MM.1S (cell line): ENCODE results near the gene SLC49A4.

Experiments used
- DNase-seq: peaks from one replicate; pipeline ENCODE4 v3.0.0-alpha.2; 2015
- H2AFZ ChIP-seq: fragments of 300-600 bp; sonication (generic); 2 replicates; pipeline ENCODE4 v1.6.0; 2016; ENCODE audit warnings: antibody characterized with exemption, low read length
- H3F3A ChIP-seq: fragments of 300-600 bp; sonication (generic); 2 replicates; pipeline ENCODE4 v1.6.1; 2016; ENCODE audit warnings: mild to moderate bottlenecking, antibody characterized with exemption, low read length, moderate library complexity, mixed read lengths; ENCODE audit not compliant: insufficient read depth
- H3K27ac ChIP-seq: fragments of 300-600 bp; sonication (generic); 2 replicates; pipeline ENCODE4 v1.5.1; 2016; ENCODE audit warnings: mild to moderate bottlenecking, low read length
- H3K27me3 ChIP-seq: fragments of 300-600 bp; sonication (generic); replicated peaks from 2 replicates; pipeline ENCODE4 v1.6.0; 2016; ENCODE audit warnings: low read length; ENCODE audit not compliant: insufficient read depth
- H3K36me3 ChIP-seq: fragments of 300-600 bp; sonication (generic); replicated peaks from 2 replicates; pipeline ENCODE4 v1.6.1; 2016; ENCODE audit warnings: mild to moderate bottlenecking, low read length, mixed read lengths; ENCODE audit not compliant: insufficient read depth
- H3K4me1 ChIP-seq: fragments of 300-600 bp; sonication (generic); 2 replicates; pipeline ENCODE4 v1.6.1; 2016; ENCODE audit warnings: low read length, mixed read lengths
- H3K4me2 ChIP-seq: fragments of 300-600 bp; sonication (generic); 2 replicates; pipeline ENCODE4 v1.6.0; 2016; ENCODE audit warnings: low read depth, low read length
- H3K4me3 ChIP-seq: fragments of 300-600 bp; sonication (generic); 2 replicates; pipeline ENCODE4 v1.5.1; 2016; ENCODE audit warnings: low read length, mixed read lengths
- H3K79me2 ChIP-seq: fragments of 300-600 bp; sonication (generic); 2 replicates; pipeline ENCODE4 v1.6.1; 2016; ENCODE audit warnings: mixed run types, low read length, mixed read lengths
- H3K9ac ChIP-seq: fragments of 300-600 bp; sonication (generic); 2 replicates; pipeline ENCODE4 v1.6.1; 2016; ENCODE audit warnings: low read length, mixed read lengths
- H3K9me2 ChIP-seq: fragments of 300-600 bp; sonication (generic); replicated peaks from 2 replicates; pipeline ENCODE4 v1.6.1; 2016; ENCODE audit warnings: mild to moderate bottlenecking, low read length, mixed read lengths; ENCODE audit not compliant: insufficient read depth
- H3K9me3 ChIP-seq: fragments of 300-600 bp; sonication (generic); replicated peaks from 2 replicates; pipeline ENCODE4 v1.6.1; 2016; ENCODE audit warnings: mild to moderate bottlenecking, low read length, mixed read lengths; ENCODE audit not compliant: insufficient read depth
- H4K20me1 ChIP-seq: fragments of 300-600 bp; sonication (generic); 2 replicates; pipeline ENCODE4 v1.6.1; 2016; ENCODE audit warnings: mild to moderate bottlenecking, low read length, moderate library complexity, mixed read lengths; ENCODE audit not compliant: insufficient read depth
- CTCF ChIP-seq: fragments of 300-600 bp; sonication (generic); IDR thresholded peaks from 2 replicates; pipeline ENCODE4 v1.5.1; 2016; ENCODE audit warnings: antibody characterized with exemption, low read length, mixed read lengths
- EZH2 ChIP-seq: fragments of 300-600 bp; sonication (generic); optimal IDR thresholded peaks from 2 replicates; pipeline ENCODE3; 2017; ENCODE audit warnings: low read depth, mild to moderate bottlenecking, antibody characterized with exemption, low read length, mixed read lengths
- EZH2phosphoT487 ChIP-seq: fragments of 300-600 bp; sonication (generic); IDR thresholded peaks from 2 replicates; pipeline ENCODE4 v1.6.1; 2018; ENCODE audit warnings: antibody characterized with exemption, low read length

Gene SLC49A4

DNA sequence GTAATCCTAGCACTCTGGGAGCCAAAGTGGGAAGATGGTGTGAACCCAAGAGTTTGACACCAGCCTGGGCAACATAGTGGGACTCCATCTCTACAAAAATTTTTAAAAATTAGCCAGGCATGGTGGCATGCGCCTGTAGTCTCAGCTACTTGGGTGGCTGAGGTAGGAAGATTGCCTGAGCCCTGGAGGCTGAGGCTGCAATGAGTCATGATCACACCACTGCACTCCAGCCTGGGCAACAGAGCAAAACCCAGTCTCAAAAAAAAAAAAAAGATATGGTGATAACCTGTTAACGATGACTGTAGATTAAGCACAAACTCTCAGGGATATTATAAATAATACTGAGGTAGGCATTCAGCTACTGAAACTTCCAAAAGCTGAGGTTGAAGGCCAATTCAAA is 107.5 kb downstream of the SLC49A4 start:
- H3K9me3 ChIP-seq, result no peaks in the 10 kb centered on the region
- no peaks in the 10 kb centered on the region for H3K4me1 ChIP-seq
- no peaks in the 10 kb centered on the region for H3K36me3 ChIP-seq
- TF ChIP-seq EZH2 (no peak), CTCF (no peak), EZH2phosphoT487 (no peak)
- H3K27me3 ChIP-seq, result no peaks in the 10 kb centered on the region
- no peaks in the 10 kb centered on the region for H4K20me1 ChIP-seq
- H3K79me2 ChIP-seq, result no peaks in the 10 kb centered on the region
- H3K27ac ChIP-seq, result no peak overlapping the region
- no peak overlapping the region for H3K4me3 ChIP-seq
- H2AFZ ChIP-seq, result no peak overlapping the region
- no peak for DNase-seq
- no peaks in the 10 kb centered on the region for H3K9me2 ChIP-seq
- no peak overlapping the region for H3K9ac ChIP-seq
- H3K4me2 ChIP-seq, result no peak overlapping the region
- no peaks in the 10 kb centered on the region for H3F3A ChIP-seq

DNA sequence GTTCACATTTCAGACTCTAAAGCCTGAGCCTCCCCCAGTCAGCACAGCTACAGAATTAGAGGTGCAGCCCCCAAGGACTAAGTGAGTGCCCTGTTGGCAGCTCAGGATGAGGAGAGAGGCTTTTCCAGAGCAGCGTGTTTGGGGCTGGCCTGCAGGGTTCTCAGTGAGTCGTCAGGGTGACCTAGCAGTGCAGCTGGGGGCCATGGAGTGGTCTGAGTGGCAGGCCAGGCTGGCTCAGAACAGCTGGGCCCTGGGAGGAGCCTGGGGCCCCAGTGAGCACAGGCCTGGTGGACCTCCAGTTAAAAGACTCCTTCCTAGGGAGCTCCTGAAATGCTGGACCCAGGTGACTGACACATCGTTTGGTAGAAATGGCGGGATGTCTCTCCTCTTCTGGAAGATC is 108.3 kb downstream of the SLC49A4 start:
- Histone ChIP-seq H3K9me2 (no peaks in the 10 kb centered on the region), H3K4me1 (no peaks in the 10 kb centered on the region), H3F3A (no peaks in the 10 kb centered on the region), H3K36me3 (no peaks in the 10 kb centered on the region), H3K9me3 (no peaks in the 10 kb centered on the region), H3K27ac (no peak overlapping the region), H3K27me3 (no peaks in the 10 kb centered on the region), H2AFZ (no peak overlapping the region), H3K4me3 (no peak overlapping the region), H3K79me2 (no peaks in the 10 kb centered on the region), H4K20me1 (no peaks in the 10 kb centered on the region), H3K4me2 (no peak overlapping the region), H3K9ac (no peak overlapping the region)
- no peak for DNase-seq
- TF ChIP-seq EZH2, result no peak
- no peak for TF ChIP-seq EZH2phosphoT487
- TF ChIP-seq CTCF, result no peak

GRCh38 chr3:122907471-122907870 is 112.6 kb downstream of the SLC49A4 start:
- H3K9me2 ChIP-seq, result no peaks in the 10 kb centered on the region
- no peaks in the 10 kb centered on the region for H3K9me3 ChIP-seq
- no peaks in the 10 kb centered on the region for H3K79me2 ChIP-seq
- H4K20me1 ChIP-seq, result no peaks in the 10 kb centered on the region
- no peak overlapping the region for H3K9ac ChIP-seq
- no peak overlapping the region for H3K4me2 ChIP-seq
- no peak overlapping the region for H2AFZ ChIP-seq
- DNase-seq, result no peak
- no peaks in the 10 kb centered on the region for H3K4me1 ChIP-seq
- H3K36me3 ChIP-seq, result no peaks in the 10 kb centered on the region
- H3K27me3 ChIP-seq, result no peaks in the 10 kb centered on the region
- TF ChIP-seq CTCF (no peak), EZH2 (no peak), EZH2phosphoT487 (no peak)
- H3K27ac ChIP-seq, result no peak overlapping the region
- no peak overlapping the region for H3K4me3 ChIP-seq
- H3F3A ChIP-seq, result no peaks in the 10 kb centered on the region
